ENCODE results near the gene HAGHL. TPM values are rescaled to one million over a fixed set of nuclear protein-coding genes. Genes with fewer than 3 reads are reported as not detected.

HAGHL gene
- total RNA-seq, 1 donor from 2014 or later = 5.1 TPM

DNA sequence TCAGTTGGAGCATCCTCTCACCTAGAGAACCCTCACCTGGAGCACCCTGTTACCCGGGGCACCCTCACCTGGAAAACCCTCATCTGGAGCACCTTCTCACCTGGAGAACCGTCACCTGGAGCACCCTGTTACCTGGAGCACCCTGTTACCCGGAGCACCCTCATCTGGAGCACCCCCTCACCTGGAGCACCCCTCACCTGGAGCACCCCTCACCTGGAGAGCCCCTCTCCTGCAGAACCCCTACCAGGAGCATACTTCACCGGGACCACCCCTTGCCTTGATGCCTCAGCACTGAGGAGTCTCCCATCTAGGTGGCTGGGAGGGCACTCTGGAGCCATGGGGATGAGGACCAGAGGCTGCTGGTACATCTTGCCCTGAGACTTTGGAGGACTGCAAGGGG is 17.9 kb upstream of the HAGHL start:
- DNase-seq = no peak

GRCh38 chr16:709566-710499 is 17.1 kb upstream of the HAGHL start:
- DNase-seq = peak; percentile 51

DNA sequence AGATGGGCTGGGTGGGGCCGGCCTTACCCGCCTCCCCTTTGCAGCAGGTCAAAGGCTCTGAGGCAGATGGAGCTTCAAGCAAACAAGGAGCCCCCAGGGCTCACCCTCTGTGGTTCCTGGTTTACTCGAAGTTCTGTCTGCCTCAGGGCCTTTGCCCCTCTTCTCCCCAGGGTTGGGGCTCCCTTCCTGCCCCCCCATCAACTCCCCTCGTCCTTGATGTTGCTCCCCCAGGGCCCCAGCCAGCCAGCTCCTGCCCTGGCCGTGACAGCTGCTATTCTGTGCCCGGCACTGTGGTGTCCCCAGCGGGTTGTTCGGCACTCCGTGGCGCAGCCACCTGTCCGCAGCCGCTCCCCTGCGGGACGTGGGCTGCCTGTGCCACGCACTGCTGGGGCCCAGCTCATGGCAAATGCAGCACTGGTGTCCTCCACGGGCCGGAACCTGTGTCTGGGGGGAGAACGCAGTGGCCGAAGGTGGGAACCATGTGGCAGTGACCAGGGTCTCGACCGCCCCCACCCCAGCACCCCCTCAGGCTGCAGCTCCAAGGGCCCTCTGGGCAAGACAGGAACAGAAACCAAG is 16.3 kb upstream of the HAGHL start:
- no peak for DNase-seq

DNA sequence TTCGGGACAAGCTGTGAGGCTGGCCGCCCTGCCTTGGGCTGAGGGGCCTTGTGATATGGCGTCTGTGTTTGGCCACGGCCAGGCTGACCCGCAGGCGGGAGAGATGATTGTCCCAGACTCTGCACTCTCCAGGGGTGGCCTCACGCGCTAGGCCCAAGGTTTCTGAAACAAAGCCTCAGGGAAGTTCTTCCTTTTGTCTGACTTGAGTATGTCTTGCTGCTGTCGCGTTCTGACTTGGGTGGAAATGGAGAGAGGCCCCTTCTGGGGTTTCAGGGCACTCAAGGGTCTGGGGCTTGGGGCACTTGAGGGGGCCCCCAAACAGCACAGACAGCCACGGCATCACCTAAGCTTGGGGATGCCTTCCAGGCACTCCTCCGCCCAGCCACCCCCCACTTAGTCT is 15.8 kb upstream of the HAGHL start:
- DNase-seq = no peak

DNA sequence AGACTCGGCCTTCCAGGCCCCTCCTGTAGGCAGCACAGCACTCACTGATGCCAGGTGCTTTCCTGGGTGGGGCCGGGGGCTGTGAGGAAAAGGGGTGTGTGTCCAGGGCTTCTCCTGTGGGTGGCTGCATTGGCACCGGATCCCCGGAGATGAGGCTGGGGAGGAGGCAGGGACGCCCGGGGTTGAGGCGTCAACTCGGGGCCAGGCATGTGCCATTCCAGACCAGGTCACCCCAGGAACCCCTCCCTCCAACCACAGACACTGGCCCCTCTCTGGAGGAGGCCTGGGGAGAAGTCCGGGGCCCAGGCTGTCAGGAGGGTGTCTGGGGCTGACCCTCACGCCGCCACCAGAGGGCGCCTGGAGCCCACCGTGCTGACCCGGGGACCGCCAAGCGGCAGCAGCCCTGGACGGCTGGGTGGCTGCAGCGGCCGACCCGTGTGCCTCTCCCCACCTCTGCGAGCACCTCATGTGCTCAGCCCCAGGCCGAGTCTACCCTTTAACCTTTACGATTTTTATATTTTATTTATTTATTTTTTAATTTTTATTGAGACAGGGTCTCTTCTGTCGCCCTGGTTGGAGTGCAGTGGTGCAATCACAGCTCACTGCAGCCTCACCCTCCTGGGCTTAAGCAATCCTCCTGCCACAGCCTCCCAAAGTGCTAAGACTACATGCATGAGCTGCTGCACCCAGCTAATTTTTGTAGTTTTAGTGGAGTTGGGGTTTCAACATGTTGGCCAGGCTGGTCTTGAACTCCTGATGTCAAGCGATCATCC is 15.2 kb upstream of the HAGHL start:
- peak; percentile 83 for DNase-seq

DNA sequence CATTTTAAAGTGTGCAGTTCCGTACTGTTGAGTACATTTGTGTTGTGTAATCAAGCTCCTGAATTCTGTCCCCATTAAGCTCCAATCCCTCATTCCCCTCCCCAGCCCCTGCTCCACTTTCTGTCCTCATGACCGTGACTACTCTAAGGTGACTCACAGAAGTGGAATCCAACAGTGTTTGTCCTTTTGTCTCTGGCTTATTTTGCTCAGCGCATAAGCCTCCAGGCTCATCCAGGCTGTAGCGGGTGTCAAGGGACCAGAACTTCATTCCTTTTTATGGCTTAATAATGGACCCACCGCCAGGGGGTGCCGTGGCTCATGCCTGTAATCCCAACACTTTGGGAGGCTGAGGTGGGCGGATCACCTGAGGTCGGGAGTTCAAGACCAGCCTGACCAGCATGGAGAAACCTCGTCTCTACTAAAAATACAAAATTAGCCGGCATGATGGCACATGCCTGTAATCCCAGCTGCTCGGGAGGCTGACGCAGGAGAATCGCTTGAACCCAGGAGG is 14.1 kb upstream of the HAGHL start:
- DNase-seq = peak; percentile 72

- DNase-seq = no peak
Observed at GRCh38 chr16:714079-714478, 12.8 kb upstream of the HAGHL start.

GRCh38 chr16:714558-715476 is 12.1 kb upstream of the HAGHL start, which contains the start of gene METRN:
TSS of gene METRN (plus strand) at chr16:715118. CDS start at chr16:715290, 172 bp downstream.
- DNase-seq = peak; percentile 89

GRCh38 chr16:715477-716199 is 11.3 kb upstream of the HAGHL start:
- DNase-seq = peak; percentile 37

GRCh38 chr16:716200-716568 is 10.7 kb upstream of the HAGHL start:
- DNase-seq = no peak

DNA sequence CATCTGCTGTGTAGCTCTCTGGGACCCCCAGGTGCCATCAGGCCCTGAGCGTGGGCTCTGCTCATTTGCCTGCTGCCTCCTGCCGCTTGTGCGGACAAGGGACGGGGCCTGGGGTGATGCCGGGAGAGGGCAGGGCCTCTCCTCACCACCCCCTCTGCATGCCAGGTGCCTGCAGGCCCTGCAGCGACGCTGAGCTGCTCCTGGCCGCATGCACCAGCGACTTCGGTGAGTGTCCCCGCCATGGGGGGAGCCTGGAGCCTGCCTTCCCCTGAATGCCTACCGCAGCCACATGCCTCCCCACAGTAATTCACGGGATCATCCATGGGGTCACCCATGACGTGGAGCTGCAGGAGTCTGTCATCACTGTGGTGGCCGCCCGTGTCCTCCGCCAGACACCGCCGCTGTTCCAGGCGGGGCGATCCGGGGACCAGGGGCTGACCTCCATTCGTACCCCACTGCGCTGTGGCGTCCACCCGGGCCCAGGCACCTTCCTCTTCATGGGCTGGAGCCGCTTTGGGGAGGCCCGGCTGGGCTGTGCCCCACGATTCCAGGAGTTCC is 10.1 kb upstream of the HAGHL start:
- DNase-seq = no peak

- no peak for DNase-seq
Observed at GRCh38 chr16:717450-718245, 9.3 kb upstream of the HAGHL start.

DNA sequence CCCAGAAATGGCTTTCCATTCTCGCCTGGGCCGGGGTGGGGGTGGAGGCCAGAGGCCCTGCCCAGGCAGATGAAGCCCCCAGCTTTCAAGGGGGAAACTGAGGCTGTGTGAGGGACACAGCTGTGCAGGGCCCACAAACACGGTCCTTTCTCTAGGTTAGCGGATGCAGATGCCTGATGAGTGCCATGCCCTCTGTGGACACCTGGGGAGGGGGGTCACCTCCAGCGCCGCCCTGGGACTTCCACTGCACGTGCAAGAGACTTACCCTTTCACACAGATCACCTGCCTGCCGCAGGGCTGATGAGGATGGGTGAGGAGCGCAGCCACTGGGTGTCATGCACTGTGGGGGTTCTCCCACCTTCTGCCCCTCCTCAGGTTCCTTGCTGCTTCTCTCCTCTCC is 8.5 kb upstream of the HAGHL start:
- DNase-seq = no peak

- DNase-seq = no peak
Observed at GRCh38 chr16:718922-719321, 8.0 kb upstream of the HAGHL start.

GRCh38 chr16:719815-720446 is 7.0 kb upstream of the HAGHL start:
- DNase-seq = no peak

- DNase-seq = peak; percentile 46
Observed at GRCh38 chr16:720447-720989, 6.4 kb upstream of the HAGHL start.

- peak; percentile 71 for DNase-seq
Observed at GRCh38 chr16:720990-721764, 5.7 kb upstream of the HAGHL start, which contains the start of gene ANTKMT. TSS of gene ANTKMT (plus strand) at chr16:721146. CDS start at chr16:721275, 129 bp downstream.
